GM12801 (cell line): ENCODE measurements around the gene PSMD13.

Experiments
- TF ChIP-seq, protein P1 (sequence below): IDR thresholded peaks from one replicate; pipeline ENCODE4 v1.5.1; 2011; ENCODE audit warnings: control low read depth; ENCODE audit not compliant: insufficient read length; ENCODE audit errors: extremely low read depth

PSMD13 gene

DNA sequence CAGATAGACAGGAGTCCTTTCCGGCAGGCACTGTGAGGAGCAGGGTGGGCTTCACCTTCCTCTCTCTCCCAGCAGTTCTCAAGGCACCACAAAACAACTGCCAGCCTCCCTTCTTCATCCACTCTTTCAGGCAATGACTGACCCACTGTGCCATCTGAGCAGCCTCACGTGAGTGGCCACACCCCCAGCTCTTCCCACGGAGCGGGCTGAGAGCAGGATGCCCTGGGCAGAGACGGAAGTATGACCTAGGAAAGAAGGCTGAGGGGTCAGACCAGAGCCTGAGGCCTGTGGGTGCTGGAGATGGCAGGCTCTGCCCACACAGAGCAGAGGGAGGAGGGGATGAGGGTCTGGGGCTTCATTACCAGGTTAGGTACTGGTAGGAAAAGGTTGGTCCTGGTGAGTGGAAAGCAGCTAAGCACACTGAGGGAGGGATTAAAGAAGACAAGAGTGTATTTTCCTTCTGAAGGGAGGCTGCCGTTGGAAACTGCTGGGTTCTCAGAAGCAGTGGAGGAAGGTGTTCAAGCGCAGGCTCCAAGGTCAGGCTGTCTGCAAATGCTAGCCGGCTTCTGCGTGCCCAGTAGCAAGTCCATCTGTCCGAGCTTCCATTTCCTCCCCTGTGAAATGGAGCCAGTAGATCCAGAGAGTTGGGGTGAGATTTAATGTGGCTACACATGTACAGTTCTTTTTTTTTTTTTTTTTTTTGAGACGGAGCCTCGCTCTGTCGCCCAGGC, 46.0 kb downstream of the PSMD13 start:
- TF ChIP-seq, protein P1, sequence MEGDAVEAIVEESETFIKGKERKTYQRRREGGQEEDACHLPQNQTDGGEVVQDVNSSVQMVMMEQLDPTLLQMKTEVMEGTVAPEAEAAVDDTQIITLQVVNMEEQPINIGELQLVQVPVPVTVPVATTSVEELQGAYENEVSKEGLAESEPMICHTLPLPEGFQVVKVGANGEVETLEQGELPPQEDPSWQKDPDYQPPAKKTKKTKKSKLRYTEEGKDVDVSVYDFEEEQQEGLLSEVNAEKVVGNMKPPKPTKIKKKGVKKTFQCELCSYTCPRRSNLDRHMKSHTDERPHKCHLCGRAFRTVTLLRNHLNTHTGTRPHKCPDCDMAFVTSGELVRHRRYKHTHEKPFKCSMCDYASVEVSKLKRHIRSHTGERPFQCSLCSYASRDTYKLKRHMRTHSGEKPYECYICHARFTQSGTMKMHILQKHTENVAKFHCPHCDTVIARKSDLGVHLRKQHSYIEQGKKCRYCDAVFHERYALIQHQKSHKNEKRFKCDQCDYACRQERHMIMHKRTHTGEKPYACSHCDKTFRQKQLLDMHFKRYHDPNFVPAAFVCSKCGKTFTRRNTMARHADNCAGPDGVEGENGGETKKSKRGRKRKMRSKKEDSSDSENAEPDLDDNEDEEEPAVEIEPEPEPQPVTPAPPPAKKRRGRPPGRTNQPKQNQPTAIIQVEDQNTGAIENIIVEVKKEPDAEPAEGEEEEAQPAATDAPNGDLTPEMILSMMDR, result no peak

- TF ChIP-seq, protein P1, result no peak
Observed at GRCh38 chr11:283405-284104, 46.8 kb downstream of the PSMD13 start.

DNA sequence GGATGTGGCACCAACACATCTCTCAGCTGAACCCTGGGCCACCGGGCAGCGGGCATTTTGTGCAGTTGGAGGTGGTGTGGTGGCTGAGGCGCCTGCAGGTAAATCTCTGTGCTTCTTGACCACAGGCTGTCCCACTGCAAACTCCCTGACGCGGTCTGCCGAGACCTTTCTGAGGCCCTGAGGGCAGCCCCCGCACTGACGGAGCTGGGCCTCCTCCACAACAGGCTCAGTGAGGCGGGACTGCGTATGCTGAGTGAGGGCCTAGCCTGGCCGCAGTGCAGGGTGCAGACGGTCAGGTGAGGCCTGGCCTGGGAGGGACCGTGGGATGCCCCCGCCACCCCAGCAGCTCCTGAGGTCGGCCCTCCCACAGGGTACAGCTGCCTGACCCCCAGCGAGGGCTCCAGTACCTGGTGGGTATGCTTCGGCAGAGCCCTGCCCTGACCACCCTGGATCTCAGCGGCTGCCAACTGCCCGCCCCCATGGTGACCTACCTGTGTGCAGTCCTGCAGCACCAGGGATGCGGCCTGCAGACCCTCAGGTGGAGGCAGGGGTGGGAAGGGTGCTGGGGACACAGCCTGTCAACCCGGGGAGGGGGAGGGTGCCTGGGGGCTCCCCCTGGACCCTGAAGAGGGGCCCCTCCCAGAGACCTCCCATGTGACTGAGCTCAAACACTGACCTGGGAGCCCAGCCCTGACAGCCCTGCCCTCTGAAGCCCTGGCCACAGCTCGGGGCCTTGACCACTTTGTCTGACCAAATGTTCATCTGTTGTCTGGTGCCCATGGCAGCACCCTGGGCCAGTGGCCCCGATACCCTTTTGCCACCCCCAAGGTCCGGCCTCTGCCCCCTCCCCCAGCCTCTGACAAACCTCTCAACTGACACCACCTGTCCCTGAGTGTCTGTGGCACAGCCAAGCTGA, 47.6 kb downstream of the PSMD13 start:
- TF ChIP-seq, protein P1, result no peak

GRCh38 chr11:285021-285893, 48.5 kb downstream of the PSMD13 start:
- TF ChIP-seq, protein P1, result no peak

- TF ChIP-seq, protein P1, result no peak
Observed at GRCh38 chr11:285894-286220, 49.1 kb downstream of the PSMD13 start.

- TF ChIP-seq, protein P1, result no peak
Observed at GRCh38 chr11:287821-288477, 51.2 kb downstream of the PSMD13 start.
